ENCODE results near the gene RNF220.

- TF ChIP-seq EZH2 (IDR thresholded peaks at IDR 0.05; ENCODE audit: insufficient read depth, poor library complexity, severe bottlenecking): no peak
- no peak for TF ChIP-seq EZH2phosphoT487 (IDR thresholded peaks at IDR 0.05; ENCODE audit: insufficient read depth, low read depth)
Observed at GRCh38 chr1:44635439-44635838, 230.4 kb downstream of the RNF220 start.
